Embryonic facial prominence (tissue), 1 donor: Measurements from ENCODE around the gene KLC1.
A peak's percentile ranks its signal among the peaks of the same experiment; 100 is the strongest.

ENCODE experiments used
- DNase-seq: peaks from one replicate; pipeline ENCODE4 v3.0.0-alpha.2; 2016; ENCODE audit errors: extremely low spot score

Gene KLC1

DNA sequence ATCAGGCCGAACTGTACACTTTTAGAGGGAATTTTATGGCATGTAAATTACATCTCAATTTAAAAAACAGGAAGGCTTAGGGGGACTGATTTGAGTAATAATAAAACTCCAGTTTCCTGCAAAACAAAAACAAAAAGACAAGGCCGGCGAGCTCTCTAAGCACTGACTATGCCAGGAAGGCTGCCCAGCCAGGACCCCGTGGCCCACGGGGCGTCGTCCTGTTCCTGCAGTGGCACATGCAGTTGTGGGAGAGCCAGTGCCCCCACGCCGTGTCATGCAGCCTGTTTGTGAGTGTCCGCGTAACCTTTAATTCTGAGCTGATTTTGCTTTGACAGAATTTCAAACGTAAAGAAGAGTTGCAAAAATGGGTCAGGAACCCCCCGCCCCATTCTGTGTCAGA, 75.7 kb downstream of the KLC1 start:
- no peak for DNase-seq

- DNase-seq: no peak
These were observed 76.1 kb downstream of the KLC1 start for GRCh38 chr14:103705118-103705503.

- DNase-seq: no peak
These were observed 76.7 kb downstream of the KLC1 start for GRCh38 chr14:103705504-103706284.

DNA sequence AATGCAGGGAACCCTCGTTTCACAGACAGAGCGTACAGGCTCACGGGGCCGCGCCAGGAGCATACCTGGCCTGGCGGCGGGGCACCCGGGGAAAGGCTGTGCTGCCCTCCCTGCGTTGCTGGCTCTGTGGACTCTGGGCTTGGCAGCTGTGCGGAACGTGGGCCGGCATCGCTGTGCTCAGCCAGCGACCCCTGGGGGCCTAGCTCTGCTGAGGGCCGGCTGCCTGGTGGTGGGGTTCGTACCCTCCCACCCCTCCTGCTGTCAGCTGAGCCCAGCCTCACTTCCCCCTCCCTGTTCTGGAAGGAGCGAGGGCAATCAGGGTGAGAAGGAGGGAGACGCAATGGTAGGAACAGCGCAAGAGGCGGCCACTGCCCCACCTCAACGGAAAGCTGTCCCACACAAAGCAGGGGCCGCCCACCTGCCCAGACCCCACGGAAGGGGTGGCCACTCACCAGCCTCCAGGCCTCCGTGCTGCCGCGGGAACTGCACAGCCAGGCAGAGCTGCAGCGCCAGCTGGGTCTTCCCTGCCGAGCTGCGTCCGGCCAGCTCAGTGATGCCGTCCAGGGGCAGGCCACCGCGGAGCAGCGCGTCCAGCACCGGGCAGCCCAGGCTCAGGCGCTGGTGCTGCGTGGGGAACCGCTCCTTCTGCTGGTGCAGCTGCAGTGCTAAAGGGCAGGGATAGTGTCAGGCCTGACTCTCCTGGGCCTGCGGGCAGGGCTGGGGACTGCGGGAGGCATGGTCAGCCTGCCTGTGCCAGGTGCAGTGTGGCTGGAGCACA, 77.7 kb downstream of the KLC1 start:
- no peak for DNase-seq

DNA sequence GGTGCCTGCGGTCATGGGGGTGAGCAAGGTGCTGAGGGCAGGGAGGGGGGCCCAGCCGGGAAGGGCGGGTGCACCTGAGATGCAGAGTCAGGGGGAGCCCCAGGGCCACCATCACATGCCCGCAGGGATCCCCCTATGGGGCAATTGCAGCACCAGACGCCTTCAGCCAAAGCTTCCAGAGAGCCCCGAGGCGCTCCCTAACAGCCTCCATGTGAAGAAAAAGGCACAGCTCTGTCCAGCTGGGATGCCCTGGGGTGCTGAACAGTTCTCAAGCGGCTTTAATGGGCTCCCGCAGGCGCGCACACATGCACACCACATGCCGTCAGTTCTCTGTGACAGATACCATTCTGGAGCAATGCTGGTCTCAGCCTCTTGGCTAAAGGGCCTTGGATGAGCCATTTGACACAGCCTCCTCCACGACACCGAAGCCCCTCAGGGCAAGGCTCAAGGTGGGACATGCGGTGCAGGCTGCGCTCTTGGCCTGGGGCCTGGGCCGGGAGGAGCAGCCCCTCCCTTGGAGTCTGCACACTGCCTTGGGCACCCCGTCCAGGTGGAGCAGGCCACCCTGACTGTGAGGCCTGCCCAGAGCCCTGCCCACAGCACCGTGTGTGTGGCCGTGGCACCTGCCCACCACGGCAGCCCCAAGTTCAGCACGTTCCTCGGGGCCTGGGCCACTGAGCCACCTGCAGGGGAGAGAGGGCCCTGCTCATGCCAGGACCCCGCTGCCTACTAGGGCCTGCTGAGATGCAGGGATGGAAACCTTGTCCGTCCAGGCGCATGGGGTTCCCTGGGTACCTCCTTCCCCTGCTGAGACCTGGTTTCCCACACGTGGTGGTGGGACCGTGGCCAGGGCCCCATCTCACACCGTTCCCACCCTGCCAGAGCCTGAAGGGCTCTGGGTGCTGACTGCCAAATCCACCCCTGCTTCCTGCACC, 78.6 kb downstream of the KLC1 start:
- no peak for DNase-seq

DNA sequence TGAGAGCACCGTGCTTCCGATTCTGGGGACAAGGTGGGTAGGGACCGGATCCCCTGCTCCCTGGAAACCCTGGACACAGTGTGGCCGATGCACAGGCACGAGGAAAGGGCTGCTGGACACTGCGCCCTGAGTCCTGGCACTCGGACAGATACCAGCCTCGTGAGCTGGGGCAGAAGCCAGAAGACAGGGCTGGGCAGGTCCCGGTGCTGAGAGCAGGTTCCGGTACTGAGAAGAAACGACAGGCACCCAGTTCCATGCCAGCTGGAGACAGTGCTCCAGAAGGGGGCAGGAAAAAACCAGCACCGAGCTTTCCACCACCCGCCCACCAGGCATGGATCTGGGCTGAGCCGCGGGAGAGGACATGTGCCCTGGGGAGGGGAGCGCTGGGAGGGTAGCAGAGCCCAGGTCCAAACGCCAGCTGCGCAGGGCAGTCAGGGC, 79.8 kb downstream of the KLC1 start:
- no peak for DNase-seq

GRCh38 chr14:103709814-103710213, 80.8 kb downstream of the KLC1 start:
- DNase-seq: no peak

DNA sequence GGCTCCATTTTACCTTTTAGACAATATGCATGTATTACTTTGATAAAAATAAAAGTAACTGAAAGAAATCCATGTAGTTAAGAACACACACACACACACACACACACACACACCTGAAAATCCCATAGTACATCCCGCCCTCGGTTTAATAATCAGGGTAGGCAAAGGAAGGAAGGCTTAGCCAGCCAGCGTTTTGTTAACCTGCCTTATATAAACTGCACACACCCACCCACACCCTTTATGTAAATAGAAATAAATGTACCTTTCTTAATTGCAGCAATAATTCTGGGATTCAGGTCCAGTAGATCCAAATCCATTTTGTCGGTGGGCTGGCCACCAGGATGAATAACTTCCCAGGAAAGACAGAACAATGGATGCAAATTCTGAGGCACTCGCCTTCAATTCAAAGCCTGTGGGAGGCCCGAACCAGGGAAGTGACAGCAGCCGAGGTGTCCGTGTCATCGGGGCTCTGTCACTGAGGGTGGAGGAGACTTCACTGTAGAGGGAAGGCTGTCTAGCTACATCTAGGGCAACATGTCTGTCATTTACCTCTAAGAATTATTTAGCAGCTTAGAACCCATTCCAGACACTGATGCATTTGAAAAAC, 81.9 kb downstream of the KLC1 start:
- no peak for DNase-seq

DNA sequence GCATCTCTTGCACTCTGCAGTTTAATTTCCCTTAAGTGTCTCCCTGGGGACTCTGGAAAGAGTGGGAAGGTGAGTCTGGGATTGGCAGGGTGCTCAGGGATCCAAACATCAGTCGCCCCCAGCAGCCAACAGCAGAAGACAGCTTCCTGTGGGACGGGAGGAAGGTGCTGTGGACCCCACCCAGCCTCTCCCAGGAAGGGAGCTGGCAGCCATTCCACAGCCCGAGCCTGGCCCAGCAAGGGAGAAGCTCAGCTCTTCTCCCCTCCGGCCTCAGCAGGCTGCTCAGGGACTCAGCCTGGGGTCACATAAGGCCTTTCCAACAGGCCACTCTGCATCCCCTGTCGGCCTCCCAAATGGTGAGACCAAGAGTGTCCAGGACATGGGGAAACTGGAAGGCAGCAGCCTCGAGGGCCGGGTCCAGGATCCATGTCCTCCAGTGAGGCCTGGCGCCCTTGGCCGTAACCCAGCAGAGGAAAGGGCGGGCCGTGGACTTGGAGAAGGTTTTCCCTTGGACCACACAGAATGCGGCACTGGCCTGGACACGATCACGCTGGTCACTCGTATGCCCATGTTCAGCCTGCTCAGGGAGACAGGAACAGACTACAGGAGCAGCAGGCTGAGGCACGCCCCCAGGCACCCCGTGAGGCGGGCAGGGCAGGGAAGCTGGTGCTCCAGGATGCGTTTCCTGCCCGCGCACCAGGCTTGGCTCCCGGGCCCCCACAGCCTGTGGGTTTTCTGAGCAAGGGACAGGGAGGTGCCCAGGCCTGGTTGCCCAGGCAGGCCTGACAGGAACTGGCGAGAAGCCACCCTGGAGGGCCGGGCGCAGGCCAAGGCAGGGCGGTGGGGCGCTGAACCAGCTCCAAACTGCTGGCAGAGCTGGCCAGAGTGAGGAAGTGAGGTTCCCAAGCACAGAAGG, 82.8 kb downstream of the KLC1 start:
- DNase-seq: no peak

- DNase-seq: no peak
These were observed 83.7 kb downstream of the KLC1 start for GRCh38 chr14:103712633-103713247.

- no peak for DNase-seq
These were observed 84.5 kb downstream of the KLC1 start for GRCh38 chr14:103713304-103714062.

DNA sequence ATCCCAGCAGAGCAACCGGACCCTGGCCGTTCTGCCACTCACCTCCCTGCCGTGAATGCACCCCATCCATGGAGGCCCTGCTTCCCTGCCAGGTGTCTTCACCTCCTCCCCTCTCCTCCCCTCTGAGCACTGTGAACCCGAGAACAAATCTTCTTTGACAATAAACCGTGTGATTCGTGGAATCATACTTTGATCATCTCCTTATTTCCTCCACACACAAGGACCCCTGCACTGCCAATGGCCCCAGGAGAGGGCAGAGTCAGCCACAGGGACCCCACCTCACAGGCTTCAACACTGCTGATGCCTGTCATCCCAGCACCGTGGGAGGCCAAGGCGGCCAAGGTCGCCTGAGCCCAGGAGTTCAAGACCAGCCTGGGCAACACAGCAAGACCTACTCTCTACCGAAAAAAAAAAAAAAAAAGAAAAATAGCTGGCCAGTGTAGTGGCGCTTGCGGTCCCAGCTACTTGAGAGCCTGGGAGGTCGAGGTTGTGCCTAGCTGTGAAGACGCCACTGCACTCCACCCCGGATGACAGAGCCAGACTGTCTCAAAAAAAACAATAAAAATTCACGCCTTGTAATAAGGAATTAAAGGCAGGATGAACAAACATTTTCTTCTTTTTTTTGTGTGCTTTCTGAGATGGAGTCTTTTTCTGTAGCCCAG, 85.2 kb downstream of the KLC1 start:
- DNase-seq: no peak

DNA sequence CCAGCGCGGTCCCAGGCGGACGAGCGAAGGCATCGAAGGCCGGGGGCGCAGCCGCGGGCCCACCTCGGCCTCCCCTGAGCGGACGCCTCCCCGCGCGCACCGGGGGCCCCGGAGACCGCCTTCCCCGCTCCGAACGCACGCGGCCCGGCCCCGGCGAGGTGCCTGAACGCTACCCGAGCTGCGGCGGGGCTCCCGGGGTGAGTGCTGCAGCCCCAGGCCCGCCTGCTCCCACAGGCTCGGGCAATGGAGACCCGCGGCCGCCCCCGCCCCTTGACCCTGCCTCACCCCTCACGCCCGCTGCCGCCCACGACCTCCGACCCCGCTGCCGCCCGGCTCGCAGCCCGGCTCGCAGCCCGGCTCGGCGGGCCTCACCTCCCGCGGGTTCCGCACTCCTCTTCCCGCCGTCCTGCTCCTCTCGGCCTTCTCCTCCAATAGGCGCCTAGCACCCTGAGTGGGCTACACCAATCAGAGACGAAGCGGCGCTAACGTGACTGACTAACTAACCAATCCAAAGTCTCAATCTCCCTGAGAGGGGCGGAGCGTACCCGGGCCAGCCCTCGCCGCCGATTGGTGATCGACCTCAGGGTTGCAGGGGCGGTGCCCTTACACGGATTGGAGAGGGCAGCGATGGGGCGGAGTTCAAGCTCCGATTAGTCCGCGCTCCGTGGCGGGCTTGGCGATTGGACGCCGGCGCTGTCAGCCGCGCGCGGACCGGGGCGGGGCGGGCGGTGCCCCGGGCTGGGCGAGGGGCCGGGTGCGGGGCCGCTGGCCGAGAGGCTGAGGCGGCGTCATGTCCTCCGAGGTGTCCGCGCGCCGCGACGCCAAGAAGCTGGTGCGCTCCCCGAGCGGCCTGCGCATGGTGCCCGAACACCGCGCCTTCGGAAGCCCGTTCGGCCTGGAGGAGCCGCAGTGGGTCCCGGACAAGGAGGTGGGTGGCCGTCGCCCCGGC, 86.3 kb downstream of the KLC1 start, which contains the start of the genes XRCC3 and ZFYVE21:
Gene XRCC3, minus strand, starts transcription at position 400 of the 949 bp plus-strand sequence. CDS start 4,364 bp downstream, outside the sequence.
Gene ZFYVE21, plus strand, starts transcription at position 759 of the 949 bp plus-strand sequence. Its CDS starts 32 bp downstream, at position 791.
- peak; percentile 99 for DNase-seq

GRCh38 chr14:103716091-103716801, 87.2 kb downstream of the KLC1 start:
- DNase-seq: no peak

- no peak for DNase-seq
These were observed 87.9 kb downstream of the KLC1 start for GRCh38 chr14:103716899-103717411.

- no peak for DNase-seq
These were observed 89.6 kb downstream of the KLC1 start for GRCh38 chr14:103718572-103718971.
